Activated T-cell treated with anti-CD3 and anti-CD28 coated beads, Interleukin-2, amount 50 U/mL, for 1 hour (primary cell): ENCODE results near the gene CCDC86.

Source experiments
- DNase-seq: peaks from one replicate; pipeline ENCODE4 v3.0.0-alpha.2; 2020

Gene CCDC86

DNA sequence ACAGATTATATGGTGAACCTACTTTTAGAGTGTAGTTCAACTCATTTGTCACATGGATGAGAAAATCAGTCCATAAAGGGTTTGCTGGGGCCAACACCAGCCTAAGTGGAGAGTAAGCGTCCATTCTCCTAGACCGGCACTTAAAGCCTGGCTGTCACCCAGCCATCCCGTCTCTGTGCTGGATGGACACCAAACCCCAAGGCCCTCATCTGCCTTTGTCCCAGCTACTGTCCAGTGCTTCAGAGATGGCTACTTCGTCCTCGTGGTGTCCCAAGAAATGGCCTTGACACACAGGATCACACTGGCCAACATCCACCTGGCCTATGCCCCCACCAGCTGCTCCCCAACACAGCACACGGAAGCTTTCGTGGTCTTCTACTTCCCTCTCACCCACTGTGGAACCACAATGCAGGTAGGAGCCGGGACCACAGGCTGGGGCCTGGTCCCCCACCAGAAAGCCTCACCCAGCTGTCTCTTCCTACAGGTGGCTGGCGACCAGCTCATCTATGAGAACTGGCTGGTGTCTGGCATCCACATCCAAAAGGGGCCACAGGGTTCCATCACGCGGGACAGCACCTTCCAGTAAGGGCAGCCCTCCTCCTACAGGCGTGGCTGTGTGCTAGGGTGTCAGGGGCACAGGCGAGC is 28.9 kb downstream of the CCDC86 start:
- DNase-seq = no peak

DNA sequence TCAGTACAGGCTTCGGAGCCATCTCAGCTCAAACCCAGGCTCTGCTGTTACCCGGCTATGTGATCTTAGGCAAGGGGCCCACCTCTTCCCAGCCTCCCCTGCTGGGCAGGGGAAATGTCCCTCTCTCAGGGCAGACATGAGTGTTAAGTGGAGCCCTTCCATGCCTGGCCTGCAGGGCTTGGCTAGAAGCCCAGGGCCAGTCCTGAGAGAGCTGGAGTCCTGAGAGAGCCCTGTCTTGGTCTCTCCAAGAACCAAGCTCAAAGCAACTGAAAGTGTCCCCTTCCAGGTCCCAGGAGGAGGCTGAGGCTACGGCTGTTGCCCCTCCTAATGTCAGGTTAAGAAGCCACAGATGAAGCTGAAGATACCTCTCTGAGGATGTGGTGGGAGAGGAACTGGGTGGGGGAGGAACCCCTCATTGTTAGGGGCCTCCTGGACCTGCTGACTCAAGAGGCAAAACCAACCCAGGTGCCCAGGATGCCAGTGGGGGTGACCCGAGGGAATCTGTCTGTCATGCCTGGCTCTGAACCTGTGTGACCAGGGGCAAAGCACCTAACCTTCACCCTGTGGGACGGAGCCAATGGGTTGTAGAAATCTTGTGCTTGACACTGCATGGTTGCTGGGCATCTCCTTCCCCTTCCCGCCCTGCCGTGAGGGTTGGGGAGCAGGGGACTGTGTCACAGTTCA is 29.6 kb downstream of the CCDC86 start:
- no peak for DNase-seq

DNA sequence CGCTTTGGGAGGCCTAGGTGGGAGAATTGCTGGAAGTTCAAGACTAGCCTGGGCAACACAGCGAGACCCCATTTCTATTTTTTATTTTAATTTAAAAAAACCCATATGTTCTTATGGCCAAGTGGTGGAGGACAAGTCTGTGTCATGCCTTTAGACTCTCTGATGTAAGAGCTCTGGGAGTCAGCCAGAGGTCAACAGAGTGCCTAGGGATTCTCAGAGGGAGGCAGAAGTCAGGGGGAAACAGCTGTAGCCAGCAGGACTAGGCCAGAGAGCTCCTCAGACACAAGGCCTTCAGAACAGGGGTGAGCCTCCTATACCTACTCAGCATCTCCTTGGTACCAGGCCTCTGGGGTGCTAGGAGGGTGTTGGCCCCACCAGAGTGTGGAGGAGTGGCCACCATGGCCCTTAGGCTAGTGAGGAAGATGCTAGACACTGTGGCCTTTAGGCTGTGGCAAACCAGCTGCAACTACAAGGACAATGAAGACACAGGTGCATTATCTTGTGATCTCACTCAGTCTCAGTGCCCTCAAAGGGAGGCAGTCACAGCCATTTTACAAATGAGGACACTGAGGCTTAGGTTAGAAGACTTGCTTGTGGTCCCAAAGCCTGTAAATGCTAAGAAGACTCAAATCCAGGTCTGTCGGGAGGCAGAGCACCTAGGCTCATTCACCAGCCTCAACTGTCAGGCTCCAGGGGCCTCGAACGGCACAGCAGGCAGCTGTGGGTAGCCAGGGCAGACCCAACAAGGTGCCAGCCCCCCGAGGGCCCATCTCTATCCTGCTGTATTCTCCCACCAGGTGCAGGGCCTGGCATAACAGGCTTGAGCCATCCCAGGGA is 30.4 kb downstream of the CCDC86 start:
- DNase-seq = no peak

DNA sequence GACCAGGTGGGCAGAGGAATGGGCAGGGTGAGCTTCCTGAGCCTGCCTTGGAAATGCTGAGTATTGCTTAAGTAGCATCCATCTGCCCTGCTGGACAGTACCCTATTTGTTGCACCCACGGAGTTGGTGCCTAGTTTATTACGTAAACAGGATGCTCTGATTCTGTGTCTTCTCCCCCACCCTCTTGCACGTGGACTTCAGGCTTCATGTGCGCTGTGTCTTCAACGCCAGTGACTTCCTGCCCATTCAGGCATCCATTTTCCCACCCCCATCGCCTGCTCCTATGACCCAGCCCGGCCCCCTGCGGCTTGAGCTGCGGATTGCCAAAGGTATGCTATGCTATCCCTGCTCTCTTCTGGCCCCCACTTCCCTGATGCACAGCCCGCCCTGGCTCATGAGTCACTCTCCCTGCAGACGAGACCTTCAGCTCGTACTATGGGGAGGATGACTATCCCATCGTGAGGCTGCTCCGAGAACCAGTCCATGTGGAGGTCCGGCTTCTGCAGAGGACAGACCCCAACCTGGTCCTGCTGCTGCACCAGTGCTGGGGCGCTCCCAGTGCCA is 31.1 kb downstream of the CCDC86 start:
- DNase-seq = no peak

DNA sequence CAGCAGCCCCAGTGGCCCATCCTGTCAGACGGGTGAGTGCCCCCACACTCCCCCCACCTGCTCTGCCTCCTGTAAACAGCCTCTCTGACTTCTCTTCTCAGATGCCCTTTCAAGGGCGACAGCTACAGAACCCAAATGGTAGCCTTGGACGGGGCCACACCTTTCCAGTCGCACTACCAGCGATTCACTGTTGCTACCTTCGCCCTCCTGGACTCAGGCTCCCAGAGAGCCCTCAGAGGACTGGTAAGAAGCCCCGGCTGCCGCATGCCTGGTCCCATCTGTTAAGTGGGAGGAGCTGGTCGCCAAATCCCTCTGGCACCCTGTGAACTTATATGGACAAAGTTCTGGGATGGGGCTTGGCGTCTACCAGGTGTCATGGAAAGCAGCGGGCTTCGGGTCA is 31.6 kb downstream of the CCDC86 start:
- no peak for DNase-seq

DNA sequence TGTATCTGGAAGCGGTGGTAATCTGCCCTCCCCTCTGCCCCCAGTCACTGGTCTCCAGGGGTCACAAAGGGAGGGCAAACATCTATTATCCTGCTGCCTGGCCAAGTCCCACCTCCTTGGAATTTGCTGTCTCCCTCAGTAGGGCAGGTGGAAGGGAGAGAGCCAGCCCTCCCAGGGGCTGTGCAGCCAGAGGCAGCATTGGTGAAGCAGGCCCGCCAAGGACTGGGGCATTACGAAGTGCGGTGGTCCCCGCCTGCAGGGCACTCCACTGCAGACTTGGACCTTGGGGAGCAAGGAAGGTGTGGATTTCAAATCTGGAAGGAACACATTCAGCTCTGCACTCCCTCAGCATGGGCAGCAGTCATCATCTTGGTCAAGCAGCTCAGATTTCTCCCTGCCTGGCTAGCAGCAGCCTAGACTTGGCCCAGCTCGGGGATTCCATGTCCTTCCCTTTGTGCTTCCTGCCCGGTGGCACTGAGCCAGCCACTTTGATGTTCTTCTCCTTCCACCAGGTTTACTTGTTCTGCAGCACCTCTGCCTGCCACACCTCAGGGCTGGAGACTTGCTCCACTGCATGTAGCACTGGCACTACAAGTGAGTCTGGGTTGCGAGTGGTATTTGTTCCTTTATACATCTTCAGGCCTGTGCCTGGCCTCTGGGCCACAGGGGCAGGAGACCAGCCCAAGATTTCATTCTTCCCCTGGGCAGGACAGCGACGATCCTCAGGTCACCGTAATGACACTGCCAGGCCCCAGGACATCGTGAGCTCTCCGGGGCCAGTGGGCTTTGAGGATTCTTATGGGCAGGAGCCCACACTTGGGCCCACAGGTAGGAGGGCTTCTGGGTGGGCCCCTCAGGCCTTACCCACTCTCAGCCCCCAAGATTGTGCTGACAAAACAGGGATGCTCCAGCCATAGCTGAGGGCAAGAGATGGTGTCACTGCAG is 32.8 kb downstream of the CCDC86 start:
- no peak for DNase-seq

DNA sequence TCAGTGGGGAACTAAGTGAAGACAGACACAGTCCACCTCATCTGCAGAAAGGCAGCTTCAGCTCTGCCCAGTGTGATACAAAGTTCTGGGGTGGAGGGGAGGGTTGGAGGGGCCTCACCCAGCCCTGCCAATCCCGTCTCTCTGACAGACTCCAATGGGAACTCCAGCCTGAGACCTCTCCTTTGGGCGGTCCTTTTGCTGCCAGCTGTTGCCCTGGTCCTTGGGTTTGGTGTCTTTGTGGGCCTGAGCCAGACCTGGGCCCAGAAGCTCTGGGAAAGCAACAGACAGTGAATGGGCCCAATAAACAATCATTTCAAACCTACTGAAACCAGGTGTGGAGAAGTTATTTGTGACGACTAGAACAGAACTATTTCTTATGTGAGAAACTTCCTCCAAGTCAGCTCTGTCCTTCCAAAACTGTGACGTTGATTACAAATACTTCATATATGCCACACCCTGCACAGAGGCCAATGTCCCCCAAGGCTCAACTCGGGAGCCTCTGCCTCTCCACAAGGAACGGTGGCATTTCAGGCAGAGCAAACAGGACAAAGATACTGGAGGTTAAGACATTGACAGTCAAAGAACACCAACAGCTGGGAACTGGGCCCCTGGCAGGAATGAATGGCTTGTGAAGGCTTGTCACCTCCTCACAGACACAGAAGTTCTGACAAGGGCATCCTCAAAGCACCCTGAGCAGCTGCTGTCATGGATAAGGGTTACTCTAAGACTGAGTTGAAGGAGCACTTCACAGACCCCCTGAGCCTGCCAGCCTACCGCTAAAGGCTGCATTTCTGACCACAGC is 33.7 kb downstream of the CCDC86 start:
- no peak for DNase-seq

DNA sequence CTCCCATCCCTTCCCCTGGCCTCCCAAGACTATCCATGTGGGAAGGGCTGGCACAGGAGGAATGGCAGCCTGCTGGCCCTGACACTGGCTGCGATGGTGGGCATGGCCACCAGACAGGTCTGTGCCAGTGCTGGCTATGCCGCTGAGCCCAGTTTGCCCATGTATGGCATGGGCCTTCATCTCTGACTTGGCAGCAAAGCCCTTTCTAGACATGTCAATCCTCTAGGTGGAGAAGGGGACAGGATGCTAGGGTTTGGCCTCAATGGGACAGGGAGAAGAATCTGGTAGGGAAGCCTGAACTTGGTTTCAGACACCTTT is 34.2 kb downstream of the CCDC86 start:
- DNase-seq = no peak

DNA sequence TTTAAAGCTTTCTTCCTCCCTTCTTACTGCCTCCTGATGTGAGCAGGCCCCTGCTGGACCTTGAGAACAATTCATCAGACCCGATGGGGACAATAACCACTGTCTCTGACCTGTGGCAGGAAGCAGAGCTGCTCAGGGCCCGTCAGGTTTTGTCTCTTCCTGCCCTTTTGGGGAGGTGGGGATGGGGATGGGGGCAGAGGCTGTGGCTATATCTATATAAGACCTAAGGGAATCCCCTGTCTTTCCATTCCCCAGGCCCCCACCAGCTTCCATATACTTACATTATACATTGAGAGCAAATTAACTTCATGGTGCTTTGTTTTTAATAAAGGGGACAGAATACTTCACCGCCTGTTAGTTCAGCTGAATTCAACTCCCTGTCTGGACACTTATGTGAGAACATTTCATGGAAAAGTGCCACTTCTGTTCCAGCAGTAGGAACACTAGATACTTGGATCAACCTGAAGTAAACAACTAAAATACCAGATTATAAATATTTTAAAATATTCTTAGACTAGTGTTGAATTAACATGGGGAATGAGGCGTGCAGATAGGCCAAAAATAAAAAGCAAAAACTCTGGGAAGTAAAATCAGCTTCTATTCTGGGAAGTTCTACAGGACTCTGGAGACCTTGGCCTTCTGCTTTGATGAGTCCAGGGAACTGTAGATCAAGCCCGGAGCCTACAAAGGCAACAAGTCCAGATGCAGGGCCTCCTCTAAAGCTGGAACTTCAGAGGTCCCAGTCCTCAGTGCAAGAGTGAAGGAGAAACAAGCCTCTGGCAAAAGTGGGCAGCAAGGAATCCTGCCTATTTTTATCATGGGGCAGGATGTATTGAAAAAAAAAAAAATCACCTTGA is 36.6 kb downstream of the CCDC86 start:
- DNase-seq = no peak

DNA sequence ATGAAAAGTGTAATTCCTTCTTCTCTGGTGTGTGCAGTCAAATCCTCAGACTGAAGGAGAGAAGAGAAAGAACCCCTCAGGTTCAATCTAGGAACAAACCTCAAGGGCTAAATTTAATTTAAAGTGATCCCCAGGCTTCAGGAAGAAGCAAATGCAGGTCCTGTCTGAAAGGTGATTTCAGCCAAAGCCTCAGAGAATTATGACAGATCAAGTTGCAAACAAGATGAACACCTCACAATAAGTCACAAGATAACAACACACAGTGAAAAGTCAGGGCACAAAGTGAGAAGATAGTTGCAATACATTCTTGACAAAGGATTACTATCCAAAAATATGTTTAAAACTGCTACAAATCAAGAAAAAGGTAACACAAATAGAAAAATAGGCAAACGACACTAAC is 37.2 kb downstream of the CCDC86 start:
- no peak for DNase-seq

DNA sequence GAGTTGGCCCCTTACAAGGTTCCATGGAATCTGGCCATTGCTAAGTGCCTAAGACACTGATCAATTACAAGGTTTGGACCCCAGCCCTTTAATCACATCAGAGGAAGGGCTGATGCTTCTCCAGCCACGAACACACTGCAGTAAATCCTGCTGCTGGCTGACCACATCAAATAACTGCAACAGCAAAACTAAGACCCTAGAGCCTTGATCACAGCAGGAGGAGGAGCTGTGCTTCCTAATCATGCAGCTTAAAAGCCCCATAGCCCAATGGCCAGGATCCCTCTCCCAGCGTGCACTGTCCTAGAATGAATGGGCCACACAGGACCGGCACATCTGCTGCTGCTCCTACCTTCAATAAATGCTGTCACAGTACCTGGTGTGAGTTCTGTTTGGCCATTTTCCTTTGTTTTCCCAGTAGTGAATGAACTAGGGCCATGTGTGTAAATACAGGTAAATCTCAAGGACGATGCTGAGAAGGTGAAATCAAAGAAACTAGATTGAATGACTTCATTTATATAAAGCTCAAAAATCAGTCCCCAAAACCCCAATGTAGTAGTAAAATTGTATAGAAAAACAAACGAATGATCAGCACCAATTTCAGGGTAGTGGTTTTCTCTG is 38.2 kb downstream of the CCDC86 start:
- no peak for DNase-seq

DNA sequence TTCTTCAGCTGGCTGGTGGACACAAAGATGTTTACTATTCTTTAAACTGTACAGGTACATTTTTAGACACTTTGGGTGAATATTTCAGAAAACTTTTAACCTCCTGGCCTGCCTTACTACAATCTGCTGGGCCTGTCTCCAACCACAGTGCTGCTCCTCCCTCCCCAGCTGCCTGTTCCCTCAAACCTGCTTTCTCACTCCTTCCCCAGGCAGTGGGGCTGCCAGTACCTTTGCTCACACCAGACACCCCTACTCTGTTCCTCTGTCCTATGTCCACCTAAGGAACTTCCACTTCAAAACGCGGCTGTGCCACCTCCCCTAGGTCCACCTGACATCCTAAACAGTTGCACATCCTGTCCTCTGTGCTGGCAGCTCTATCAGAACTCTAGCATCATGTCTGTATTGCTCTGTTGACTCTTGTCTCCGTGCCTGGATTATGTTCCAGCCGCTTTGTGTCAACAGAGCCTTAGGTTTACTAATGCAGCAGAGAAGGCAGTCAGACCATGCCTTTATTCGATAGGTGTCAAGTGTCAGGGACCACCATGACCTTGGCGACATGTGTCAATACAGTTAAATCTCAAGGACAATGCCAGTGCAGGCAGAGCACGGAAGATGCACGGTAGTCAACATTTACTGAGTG is 38.9 kb downstream of the CCDC86 start:
- DNase-seq = no peak

DNA sequence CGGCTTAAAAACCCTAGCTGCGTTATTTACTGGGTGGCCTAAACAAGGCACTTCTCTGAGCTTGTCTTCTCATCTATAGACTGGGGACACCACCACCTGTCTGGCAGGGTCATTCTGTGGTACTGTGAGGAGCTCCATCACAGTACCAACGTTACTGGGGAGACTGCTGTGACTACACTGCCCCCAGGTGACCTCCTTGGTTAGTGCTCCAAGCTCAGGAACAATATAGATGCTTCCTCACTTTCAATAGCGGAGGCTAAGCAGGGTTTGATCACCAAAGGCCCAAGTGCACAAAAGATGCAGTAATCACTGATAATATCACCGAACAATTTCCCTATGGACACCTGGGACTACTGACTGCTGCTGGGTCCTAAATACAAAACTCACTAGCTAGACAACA is 45.6 kb downstream of the CCDC86 start:
- DNase-seq = peak; percentile 38

DNA sequence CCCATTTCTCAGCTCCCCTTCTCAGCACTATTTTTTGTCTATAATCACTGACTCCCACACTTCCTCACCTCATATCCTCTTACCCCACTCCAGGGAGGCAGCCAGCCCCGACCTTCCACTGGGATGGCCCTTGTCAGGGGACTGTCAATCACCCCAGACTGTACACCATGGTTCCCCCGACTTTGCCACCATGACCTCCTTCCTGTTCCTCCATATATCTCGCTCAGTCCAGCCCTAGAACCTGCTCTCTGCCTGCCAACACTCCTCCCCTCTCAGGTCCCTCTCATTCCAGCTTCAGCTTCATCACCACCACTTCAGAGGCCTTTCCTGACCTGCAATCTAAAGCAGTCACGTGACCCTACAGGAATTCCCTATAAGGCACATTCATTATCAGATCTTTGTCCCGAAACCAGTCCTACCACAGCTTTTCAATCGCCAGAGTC is 48.0 kb downstream of the CCDC86 start:
- DNase-seq = no peak

DNA sequence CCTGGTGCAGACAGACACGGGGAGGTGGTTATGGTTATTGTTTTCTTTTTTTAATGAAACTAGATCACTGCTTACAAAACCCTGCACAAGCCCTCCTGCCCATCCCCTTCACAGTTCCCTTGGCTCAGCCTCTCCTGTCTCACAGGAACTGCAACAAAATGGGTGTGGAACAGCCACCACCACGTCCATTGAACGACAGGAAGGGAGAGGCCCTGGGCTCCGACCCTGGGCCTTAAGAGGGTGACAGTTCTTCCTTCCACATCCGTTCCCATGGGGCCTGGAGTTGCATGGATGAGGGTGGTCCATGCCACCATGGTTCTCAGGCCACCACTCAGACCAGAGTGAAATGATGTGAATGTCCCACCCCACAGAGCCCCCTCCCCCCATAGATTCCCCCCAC is 48.8 kb downstream of the CCDC86 start:
- no peak for DNase-seq

DNA sequence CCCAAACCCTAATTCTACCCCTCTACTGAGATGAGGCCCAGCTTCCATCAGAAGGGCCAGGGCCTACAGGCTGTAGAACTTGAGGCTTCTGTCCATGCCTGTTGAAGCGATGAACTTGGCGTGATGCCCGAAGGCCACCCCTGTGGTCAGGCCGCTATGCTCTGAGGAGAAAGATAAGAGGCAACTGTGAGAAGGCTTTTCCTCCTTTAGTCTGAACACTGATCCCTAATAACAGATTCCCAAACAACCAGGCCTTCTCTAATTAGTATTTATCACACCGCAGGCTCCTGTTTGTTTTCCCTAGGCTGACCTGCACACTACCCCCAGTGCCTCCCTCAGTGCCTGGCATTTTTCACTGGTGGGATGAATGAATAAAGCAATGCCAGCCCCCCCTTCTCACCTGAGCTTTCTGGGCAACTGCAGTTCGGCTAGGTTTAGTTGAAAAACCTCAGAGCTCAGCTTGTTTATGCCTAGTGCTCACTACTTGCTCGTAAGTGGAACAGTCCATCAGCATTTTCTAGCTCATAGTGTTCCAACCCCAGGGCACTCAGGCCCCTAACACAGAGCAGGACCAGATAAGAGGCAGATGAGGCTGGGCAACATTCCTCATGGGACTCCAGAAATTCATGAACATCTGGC is 49.3 kb downstream of the CCDC86 start:
- no peak for DNase-seq

DNA sequence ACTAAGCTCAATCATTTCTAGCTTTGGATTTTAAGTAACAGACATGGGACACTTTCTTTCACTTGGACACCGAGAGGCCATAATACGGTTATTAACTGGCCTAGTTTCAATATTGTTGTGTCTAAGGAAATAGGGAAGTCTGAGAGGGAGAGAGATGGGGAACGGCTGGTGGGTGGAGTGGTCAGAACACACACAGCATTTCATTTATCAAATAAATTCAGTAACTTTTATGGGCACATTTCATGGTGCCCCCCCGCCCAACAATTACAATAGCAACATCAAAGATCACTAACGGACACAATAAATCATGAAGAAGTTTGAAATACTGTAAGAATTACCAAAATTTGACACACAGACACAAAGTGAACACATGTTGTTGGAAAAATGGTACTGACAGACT is 53.8 kb downstream of the CCDC86 start:
- DNase-seq = no peak

DNA sequence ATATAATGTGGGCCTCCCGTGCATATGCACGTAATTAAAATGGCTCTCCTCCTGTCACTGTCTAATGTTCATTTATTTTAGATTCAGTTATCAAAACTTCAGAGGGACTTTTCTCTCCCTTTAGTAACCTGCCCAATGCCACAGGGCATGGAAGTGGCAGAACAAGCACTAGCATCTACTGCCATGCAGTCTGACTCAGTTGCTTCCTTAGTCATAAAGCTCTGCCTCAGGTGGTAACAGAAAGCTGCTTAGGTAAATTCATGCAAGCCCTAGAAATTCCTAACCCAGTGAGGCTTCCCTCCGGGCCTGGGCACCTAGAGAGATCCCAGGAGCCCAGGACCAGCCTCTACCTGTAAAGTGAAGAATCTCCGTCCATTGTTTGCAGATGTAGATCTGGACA is 55.6 kb downstream of the CCDC86 start:
- DNase-seq = no peak
